HuH-7 (cell line): Measurements from ENCODE around the gene ATXN1.
"Not testable (repeated sequence)": the region's sequence is repeated elsewhere in the genome, so short reads cannot be mapped to it uniquely, and the experiment has no call there.

Source experiments
- DNase-seq: peaks from one replicate; pipeline ENCODE4 v3.0.0; 2011; ENCODE audit warnings: low spot score

Gene ATXN1

GRCh38 chr6:16383607-16384206 lies 377.6 kb downstream of the ATXN1 start:
- DNase-seq: no peak

DNA sequence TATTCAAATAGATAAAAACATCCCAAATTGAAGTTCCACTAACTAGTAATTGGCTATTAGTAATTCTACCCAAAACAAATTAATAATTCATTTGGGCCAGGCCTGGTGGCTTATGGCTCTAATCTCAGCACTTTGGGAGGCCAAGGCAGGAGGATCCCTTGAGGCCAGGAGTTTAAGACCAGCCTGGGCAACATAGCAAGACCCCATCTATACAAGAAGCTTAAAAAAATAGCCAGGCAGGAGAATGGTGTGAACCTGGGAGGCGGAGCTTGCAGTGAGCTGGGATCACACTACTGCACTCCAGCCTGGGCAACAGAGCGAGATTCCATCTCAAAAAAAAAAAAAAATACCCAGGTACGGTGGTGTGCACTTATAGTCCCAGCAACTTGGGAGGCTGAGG lies 379.3 kb downstream of the ATXN1 start:
- DNase-seq: not testable (repeated sequence)

- no peak for DNase-seq
Measured at GRCh38 chr6:16380220-16380809, 380.9 kb downstream of the ATXN1 start.

- DNase-seq: not testable (repeated sequence)
Measured at GRCh38 chr6:16378360-16378759, 382.9 kb downstream of the ATXN1 start.

DNA sequence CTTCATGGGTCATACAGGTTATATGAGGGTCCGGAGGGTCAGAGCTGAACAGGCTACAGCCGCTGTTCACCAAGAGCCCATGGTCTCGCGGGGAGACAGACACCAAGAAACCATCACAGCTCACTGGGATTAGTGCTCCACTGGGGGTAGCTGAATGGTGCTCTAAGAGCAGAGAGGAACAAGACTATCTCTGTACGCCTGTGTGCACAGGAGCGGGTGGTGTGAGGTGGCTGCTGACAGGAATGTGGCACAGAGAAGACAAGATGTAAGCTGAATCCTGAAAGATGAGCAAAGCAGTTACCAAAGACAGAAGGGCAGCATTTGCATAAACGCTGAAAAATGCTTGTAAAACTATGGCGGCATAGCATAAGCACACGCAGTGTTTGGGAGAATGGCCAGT lies 383.8 kb downstream of the ATXN1 start:
- no peak for DNase-seq

DNA sequence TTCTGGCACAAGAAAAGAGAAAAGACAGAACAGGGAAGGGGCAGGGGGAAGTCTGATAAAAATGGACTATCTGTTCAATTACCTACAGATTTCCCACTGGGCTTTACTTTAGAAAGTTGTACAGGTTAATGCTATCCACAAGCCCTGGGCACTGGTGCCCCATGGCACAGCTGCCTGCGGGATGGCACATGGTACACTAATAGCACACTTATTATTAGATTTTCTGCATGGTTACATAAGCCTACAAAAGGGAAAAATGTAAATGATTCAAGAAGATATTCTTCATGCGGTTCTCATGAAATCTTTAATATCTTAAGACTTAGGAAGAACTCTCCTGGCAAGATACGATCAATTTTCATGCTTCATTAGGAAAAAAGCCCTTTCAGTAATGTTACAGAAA lies 385.4 kb downstream of the ATXN1 start:
- no peak for DNase-seq

- no peak for DNase-seq
Measured at GRCh38 chr6:16375206-16375605, 386.1 kb downstream of the ATXN1 start.

DNA sequence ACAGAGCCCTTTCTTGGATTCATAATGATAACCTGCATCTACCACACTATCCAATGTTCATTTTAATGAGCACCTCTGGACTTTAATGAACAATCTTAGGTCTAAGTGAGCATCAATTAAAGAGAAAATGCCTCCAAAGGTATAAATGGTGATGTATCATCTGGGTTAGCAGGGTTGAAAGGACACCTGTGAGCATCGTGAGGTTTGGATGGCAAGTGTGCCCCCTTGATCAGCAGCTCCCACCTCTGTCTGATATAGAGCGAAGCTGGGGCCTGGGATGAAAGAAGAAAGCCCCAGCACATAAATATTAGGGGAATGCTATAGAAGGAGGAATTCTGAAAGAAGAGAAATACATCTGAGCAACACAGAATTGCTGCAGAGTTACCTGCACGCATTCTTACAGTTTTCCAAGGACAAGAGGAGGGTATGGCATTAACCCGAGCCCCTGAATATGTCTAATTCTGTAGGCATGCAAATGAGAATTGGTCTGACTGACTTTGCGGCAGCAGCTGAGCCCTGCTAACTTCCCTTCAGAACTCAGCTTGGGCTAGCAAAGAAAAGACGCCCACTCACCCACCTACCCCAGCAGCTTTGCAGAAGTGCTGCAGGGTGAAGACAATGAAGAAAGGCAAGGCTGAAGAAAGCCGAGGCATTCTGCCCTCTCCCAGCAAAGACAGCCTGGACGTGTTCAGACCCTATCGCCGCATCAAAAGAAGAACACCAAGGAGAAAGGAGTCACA lies 386.6 kb downstream of the ATXN1 start:
- no peak for DNase-seq

- DNase-seq: no peak
Measured at GRCh38 chr6:16374016-16374415, 387.2 kb downstream of the ATXN1 start.

- DNase-seq: no peak
Measured at GRCh38 chr6:16372029-16372776, 389.1 kb downstream of the ATXN1 start.

GRCh38 chr6:16371401-16371800 lies 389.9 kb downstream of the ATXN1 start:
- DNase-seq: no peak

DNA sequence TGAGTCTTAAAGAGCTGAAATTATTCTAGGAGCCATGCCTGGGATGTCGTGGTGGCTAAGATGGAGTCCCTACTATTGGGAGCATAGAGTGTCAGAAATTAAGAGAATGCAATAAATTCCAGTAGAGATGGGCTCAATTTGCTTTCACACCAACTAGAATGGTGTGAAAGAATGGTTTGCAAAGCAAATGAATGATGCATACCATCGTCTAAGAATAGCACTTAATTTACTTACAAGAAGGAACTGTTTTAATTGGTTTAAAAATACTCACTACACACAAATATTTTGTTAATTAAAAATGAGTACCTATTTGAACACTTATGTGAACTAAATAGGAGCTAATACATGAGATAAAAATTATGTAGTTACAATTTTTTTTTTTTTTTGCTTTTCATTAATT lies 390.3 kb downstream of the ATXN1 start:
- no peak for DNase-seq

DNA sequence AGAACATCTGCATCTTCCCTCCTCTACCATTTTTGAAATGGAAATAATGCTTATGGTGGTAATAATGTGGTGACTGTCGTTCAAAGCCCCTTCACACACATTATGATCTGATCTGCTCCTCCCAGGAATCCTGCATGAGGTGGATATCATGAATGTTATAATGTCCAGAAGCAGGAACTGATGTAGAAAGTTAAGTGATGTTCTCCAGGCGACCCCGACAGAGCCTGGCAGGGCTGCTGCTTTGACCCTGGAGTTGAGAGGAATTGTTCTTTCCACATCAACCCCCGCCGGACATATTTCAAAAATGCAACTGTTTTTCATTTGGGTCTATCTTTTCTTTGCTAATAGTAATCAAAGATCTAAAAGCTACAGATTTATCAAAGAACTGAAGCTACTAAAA lies 391.3 kb downstream of the ATXN1 start:
- DNase-seq: no peak

DNA sequence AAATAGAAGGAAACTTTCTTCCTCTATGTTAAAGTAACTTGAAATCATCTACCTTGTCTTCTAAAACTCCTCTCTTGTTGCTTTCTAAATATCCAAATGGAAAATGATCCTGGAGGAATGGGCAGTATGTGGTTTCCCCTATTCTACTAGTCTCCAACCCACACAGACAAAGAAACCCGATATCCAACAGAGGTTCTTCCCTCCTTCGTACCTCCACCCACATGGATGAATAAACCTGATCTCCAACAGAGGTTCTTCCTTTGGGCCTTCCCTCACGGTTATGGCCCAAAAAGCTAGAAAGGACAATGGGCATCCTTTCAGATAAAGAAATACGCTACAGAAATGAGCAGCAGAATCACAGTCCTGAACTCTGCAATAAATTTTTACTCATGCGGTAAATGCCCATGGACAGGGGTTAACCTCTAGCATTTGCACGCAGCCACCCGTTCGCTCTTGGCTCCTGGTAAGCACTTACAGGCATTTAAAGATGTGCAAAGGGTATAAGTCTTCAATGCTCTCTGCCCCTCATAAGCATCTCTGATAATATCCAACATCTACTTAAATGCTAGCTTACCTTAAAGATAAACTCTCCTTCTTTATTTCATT lies 392.0 kb downstream of the ATXN1 start:
- DNase-seq: no peak

DNA sequence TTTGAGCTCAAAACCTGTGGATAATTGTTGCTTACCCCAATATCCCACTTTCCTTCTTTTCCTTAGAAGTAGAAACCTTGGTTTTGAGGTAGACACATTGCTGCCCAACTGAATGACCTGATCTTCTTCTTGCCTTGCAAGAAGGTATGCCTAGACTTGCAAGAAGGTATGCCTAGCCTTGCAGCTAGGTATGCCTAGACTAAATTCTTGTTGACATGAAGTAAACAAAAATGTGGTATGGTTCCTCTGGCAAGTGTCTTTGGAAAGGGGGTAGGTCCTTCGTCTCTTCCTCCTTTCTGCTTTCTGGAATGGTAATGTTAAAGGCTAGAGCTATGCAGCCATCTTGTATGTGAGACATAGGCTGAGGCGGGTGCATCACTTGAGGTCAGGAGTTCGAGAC lies 393.7 kb downstream of the ATXN1 start:
- DNase-seq: no peak

DNA sequence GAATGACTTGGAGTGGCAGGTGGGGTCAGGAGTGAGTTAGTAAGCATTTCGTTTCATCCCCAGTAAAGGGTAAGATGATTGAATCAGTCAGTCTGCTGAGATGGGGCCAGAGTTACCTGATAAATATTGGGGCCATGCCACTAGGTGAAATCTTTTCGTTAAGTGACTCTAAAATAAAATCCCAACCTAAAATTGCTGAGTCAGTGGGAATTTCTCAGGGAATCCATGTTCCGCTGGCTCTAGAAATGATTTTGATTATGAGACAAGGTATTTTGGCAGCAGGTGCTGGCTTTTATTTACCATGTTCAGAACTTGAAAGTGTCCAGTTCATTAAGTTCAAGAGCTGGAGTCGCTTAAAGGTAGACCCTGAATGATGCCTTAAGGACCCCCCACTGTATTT lies 397.5 kb downstream of the ATXN1 start:
- DNase-seq: no peak

DNA sequence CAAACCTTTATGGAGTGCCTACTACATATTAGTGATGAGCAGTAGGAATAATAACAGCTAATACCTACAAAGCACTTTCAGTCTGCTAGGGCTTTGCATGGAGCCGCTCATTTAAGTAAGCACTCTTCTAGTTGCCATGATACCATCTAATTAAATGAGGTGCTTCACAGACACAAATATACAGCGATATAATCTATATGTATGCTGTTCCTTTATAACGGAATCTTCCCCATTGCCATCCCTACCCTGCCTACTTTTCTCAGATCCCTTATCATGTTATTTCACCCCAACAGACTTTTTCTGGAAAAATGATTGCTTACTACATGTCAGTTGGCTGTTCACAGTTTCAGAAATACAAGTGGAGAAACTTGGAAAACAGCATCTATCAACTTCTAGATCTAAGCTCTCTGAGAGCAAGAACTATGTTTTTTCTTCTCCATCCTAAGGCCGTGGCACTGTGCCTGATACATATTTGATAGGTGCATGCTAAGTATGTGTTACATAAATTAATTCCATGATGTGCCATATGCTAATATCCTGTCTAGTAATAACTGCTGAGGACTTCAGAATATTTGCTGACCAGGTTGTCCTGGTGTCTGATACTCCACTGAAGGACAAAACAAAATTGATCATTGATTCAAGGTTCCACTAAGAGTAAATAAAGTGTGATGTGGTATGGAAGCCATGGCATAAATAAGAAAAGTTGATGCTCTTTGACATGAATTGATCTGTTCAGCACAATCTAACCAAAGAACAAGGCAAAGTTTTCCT lies 398.3 kb downstream of the ATXN1 start:
- DNase-seq: no peak

GRCh38 chr6:16362296-16362695 lies 399.0 kb downstream of the ATXN1 start:
- DNase-seq: no peak

- no peak for DNase-seq
Measured at GRCh38 chr6:16361861-16362260, 399.4 kb downstream of the ATXN1 start.

DNA sequence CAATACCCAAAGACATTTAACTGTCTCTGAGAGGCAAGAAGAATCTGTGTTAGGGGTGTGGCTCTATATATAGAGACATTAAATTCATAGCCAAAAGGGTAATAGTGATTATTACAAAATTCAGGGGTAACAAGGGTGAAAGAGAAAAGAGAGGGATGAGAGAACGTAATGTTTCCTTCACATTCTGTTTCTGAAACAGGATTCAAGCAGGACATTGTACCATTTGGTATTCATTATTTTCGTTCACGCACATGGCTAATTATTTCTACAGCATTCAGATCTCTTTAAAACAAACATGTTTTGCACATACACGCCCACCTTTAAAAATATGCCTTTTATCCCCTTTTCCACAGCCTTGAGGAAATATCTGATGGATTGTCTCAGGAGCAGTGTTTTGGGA lies 400.1 kb downstream of the ATXN1 start:
- DNase-seq: no peak

DNA sequence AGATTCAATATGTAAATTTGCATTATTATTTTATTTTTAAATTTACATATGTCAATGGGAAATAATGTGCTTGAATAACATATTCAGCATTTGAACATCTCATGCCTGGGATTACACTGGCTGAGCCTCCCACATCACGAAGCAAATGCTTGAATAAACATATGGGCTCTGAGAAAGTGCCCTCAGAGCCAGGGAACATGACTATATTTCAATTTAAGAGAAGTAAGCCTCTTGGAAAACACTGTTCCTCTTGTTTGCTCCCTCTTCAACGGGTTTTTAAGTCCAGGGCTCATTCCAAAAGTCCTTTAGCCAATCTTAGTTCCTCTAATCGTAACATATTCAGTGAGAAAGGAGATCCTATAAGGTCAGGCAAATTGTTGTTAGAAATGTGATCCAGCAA lies 400.9 kb downstream of the ATXN1 start:
- DNase-seq: no peak

- DNase-seq: no peak
Measured at GRCh38 chr6:16359563-16359962, 401.7 kb downstream of the ATXN1 start.
